ENCODE results near the gene CDA.

DNA sequence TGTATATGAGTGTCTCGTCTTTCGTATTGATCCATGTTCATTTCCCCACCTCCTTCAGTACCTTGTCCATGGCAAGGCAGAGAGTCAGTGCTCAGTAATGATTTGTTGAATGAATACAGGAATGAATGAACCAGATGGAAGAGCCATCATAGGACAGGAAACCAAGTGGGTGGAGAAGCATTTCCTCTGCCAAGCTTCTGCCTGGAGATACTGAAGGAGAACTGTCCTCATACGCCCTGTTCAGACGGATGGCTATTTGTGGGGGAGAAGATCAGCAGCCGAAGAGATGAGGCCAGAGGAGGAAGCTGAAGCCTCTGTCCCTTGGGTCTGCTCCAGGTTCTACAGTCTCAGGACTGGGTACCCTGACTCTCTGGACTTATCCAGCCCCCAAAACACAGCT lies 30.7 kb upstream of the CDA start:
- no peak for TF ChIP-seq EZH2phosphoT487 (IDR thresholded peaks at IDR 0.05; ENCODE audit: borderline replicate concordance, low read length)
- TF ChIP-seq, protein P1, sequence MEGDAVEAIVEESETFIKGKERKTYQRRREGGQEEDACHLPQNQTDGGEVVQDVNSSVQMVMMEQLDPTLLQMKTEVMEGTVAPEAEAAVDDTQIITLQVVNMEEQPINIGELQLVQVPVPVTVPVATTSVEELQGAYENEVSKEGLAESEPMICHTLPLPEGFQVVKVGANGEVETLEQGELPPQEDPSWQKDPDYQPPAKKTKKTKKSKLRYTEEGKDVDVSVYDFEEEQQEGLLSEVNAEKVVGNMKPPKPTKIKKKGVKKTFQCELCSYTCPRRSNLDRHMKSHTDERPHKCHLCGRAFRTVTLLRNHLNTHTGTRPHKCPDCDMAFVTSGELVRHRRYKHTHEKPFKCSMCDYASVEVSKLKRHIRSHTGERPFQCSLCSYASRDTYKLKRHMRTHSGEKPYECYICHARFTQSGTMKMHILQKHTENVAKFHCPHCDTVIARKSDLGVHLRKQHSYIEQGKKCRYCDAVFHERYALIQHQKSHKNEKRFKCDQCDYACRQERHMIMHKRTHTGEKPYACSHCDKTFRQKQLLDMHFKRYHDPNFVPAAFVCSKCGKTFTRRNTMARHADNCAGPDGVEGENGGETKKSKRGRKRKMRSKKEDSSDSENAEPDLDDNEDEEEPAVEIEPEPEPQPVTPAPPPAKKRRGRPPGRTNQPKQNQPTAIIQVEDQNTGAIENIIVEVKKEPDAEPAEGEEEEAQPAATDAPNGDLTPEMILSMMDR (IDR thresholded peaks at IDR 0.05; ENCODE audit: low read depth, low read length, poor library complexity, severe bottlenecking), result no peak

Data from DOHH2 (cell line).